ENCODE data around the gene GSG1L.

GSG1L gene

GRCh38 chr16:27775254-27775653 lies 288.3 kb downstream of the GSG1L start:
- no peak for DNase-seq (ENCODE audit: low read depth in 2 of 2)

GRCh38 chr16:27774779-27775178 lies 288.7 kb downstream of the GSG1L start:
- DNase-seq (ENCODE audit: low read depth in 2 of 2) = no peak

GRCh38 chr16:27773344-27773743 lies 290.2 kb downstream of the GSG1L start:
- DNase-seq (ENCODE audit: low read depth in 2 of 2) = no peak

DNA sequence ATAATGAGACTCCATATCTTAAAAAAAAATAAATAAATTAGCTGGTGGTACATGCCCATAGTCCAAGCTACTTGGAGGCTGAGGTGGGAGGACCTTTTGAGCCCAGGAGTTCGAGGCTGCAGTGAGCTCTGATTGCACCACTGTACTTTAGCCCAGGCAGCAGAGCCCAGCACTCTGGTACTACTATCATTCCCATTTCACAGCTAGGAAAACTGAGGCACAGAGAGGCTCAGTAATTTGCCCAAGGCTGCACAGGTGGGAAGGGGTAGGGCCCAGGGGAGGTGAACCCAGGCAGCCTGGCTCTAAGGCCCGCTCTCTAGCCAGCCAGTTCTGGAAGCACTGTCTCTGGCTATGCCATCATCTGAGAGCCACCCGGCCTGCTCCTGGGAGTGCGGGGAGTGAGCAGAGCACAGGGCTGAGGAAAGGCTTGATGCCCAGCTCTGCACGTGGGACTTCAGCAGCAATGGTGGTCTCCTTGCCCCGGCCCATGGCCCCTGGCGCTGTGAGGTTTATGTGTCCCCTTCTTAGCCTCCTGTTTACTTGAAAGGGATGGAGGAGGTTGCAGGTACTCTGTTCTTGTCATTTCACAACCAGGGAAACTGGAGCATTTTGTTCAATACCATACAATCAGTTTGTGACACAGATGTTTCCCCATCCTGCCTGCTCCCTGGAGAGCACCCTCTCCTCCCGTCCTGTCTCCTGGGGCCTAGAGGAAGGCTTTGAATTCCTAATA lies 291.3 kb downstream of the GSG1L start:
- DNase-seq (ENCODE audit: low read depth in 2 of 2) = no peak

- DNase-seq (ENCODE audit: low read depth in 2 of 2) = no peak
Measured at GRCh38 chr16:27771201-27771910, 292.2 kb downstream of the GSG1L start.

GRCh38 chr16:27770271-27771196 lies 293.0 kb downstream of the GSG1L start:
- no peak for DNase-seq (ENCODE audit: low read depth in 2 of 2)

- DNase-seq (ENCODE audit: low read depth in 2 of 2) = no peak
Measured at GRCh38 chr16:27769561-27770255, 293.8 kb downstream of the GSG1L start.

GRCh38 chr16:27768651-27769272 lies 294.8 kb downstream of the GSG1L start:
- DNase-seq (ENCODE audit: low read depth in 2 of 2) = no peak

GRCh38 chr16:27767971-27768591 lies 295.4 kb downstream of the GSG1L start:
- no peak for DNase-seq (ENCODE audit: low read depth in 2 of 2)

DNA sequence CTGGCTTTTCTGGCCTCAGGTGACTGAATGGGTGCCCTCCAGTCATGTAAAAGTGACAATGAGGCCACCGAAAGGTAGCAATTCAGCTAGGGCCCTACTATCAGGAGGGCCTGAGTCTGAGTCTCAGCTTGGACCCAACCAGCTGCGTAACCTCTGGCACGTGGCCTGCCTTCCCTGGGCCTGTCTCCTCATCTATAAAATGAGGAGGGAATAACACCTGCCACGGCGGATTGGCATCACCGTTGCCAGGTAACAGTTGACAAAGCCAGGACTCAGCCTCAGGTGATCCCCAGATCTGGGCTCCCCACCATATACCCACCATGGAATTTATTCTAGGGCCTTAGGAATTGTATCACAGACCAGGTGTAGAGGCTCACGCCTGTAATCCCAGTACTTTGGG lies 296.4 kb downstream of the GSG1L start:
- DNase-seq (ENCODE audit: low read depth in 2 of 2) = no peak

- no peak for DNase-seq (ENCODE audit: low read depth in 2 of 2)
Measured at GRCh38 chr16:27766236-27766925, 297.1 kb downstream of the GSG1L start.

DNA sequence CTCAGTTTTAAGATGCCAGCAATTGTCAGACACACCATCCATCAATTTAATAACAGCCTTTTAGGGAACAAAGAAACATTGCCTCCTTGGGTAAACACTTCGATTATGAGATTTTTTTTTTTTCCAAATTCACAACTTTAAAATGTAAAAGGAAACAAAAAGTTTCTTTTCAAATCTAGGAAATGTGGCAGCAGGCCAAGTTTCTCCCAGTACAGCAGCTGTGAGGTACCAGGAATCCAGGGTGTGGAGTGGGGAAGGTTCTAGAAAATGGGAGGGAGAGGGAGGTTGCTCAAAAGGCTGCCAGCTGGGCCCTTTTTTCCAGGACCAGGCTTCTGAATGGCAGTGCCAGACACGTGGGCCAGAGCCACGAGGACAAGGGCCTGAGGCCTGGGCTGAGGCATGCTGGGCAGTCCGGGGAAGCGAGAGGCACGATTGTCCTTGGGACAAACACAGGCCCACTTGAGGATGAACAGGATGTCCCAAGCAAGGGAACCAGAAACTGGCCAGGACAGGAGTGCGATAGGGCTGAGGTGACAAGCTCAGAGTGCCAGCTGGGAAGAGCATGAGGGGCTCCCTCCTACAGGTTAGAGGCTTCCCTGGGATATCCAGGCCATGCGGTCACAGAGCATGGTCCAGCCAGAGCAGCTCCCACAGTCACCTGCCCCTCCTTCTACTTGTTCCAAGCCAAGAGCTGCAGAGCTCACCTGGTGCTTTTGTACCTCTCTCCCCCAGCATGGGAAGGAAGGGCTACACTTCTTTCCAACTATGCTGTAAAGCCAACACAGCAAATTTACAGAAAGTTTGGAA lies 298.4 kb downstream of the GSG1L start:
- DNase-seq (ENCODE audit: low read depth in 2 of 2) = no peak

DNA sequence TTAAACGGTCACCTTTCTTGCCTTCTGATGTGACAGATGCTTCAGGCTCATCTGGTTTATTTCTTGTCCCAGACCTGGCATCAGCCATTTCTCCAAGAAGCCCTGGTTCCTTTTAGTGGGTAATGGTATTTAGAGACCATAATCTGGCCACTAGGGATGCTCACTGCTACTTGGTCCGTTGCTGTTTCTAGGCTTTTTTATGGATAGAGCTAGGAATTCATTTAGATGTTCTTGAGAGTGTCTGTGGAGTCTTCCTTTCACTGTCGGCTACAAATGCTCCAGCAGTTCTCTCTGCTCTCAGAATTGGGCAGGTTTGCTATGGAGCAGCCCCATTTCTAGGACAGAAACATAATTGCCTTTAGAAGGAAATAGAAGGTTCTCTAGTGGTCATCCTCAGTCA lies 299.1 kb downstream of the GSG1L start:
- no peak for DNase-seq (ENCODE audit: low read depth in 2 of 2)

DNA sequence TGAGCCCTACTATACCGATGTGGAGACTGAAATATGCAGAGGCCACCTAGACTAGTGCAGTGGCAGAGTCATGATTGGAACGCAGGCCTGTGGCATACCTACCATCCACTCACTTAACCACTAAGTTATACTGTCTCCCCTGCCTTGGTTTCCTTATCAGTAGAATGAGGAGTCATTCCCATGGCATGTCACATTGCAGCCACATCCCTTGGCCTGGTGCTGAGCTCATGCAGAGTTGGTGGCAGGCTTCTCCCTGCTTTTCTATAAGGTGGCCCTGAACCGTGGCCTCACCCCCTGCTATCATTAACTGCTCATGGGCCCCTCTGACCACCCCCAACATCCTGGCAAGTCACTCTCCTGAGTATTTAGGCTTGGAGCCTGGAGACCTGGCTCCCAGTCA lies 301.1 kb downstream of the GSG1L start:
- no peak for DNase-seq (ENCODE audit: low read depth in 2 of 2)

DNA sequence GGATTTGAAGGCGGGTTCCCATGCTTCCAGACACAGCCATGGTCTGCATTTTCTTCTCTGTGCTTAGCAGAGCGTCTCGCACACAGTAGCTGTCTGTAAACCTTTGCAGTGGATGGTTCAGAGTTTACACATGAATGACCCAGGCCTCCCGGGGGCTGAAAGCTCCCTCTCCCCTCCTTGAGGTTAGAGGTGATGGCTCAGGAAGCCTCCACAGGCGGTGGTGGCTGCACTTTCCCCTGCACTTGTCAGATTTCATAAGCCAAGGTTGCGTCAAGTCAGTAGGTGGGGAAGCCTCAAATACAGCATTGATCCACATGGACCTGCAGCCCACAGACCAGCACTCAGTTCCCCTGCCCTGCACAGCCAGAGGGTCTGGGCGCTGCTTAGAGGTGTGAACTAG lies 301.7 kb downstream of the GSG1L start:
- no peak for DNase-seq (ENCODE audit: low read depth in 2 of 2)

DNA sequence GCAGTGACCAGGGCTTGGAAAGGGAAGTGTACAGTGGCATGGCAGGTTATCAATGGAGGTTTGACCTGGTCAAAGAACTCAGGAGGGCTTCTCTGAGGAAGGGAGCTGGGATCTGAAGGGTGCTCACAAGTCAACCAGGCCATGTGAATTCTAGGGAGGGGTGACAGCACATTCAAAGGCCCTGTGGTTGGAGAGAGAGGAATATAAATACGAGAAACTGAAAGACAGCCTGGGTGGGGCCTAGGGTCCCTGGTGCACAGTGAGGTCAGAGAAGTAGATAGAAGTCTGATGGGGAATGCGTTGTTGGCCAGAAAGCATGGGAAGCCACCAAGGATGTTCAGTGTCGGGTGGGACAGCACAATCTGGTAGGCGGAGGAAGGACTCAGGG lies 302.7 kb downstream of the GSG1L start:
- no peak for DNase-seq (ENCODE audit: low read depth in 2 of 2)

DNA sequence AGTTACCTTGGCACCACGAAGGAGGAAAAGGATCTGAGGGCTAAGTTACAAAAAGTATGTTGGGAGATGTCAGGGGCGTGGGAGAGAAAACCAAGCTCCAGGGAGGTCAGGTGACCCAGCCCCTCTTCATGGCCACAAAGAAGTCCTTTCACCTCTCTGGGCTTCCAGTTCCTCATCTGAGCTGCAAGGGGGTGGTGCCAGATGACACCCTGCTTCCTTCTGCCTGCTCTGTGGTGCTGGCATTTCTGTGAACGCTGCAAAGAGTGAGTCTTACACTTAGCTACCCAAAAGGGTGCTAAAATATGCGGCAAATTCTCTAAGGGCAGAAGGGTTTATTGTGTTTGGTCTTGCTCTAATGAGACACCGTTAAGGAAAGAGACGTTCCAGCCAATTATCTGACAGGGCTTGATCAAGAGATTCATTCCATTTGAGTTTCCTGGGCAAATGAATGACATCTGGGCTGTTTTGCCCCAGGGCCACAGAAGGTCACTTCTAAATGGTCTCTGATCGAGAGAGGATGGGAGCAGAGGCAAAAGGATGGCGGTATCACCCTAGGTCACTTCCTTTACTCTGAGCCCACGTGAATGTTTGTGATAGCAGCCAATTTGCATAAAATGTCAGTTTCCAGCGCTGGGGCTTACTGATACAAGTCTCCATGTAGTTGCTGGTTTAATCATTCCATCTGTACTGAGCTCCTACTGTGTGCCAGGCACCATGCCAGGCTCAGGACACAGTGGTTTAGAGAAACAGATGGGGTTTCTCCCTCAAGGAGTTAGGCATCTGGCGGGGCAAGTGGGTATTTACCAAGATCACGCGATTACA lies 303.3 kb downstream of the GSG1L start:
- DNase-seq (ENCODE audit: low read depth in 2 of 2) = no peak

DNA sequence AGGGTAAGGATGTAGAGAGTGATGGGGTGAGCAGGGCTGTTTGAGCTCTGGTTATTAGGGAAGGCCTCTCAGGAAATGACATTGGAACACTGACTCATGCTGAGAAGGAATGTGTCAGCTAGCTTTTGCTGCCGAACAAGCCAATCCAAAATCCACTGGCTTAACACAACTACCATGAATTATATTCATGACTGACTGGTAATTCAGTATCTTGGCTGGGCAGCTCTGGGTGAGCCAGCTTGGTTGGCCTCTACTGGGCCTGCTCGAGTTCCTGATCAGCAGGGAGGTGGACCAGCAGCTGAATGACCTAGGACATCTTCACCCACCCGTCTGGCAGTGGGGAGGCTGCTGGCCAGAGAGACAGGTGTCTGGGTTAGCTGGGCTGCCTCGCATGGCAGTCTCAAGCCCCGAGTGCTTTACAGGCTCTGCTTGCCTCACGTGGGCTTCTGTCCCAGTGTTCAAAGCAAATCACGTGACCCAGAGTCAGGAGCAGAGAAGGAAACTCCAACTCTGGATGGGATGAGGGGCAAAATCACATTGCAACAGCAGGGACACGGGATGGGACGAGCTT lies 304.1 kb downstream of the GSG1L start:
- no peak for DNase-seq (ENCODE audit: low read depth in 2 of 2)
